Neural cell (in vitro differentiated cells): ENCODE measurements around the gene TENT5A. TPM values are rescaled to one million over a fixed set of nuclear protein-coding genes. Genes with fewer than 3 reads are reported as not detected.

ENCODE experiments used
- H2AFZ ChIP-seq: fragments of 200-600, 300-800 bp; sonication (generic), shearing (Covaris generic); 2 replicates; pipeline ENCODE4 v1.6.0; 2014; ENCODE audit warnings: low read depth, mild to moderate bottlenecking, antibody characterized with exemption, low read length, moderate library complexity
- H3F3A ChIP-seq: fragments of 200-600 bp; shearing (Covaris generic); 2 replicates; pipeline ENCODE4 v1.6.1; 2016; ENCODE audit warnings: mild to moderate bottlenecking, moderate library complexity, mixed read lengths, antibody characterized with exemption, low read length; ENCODE audit not compliant: insufficient read depth, poor library complexity, severe bottlenecking
- H3K27ac ChIP-seq: fragments of 200-600, 300-800 bp; sonication (generic), shearing (Covaris generic); 2 replicates; pipeline ENCODE4 v1.5.1; 2014; ENCODE audit warnings: mild to moderate bottlenecking, low read length, moderate library complexity
- H3K27me3 ChIP-seq: fragments of 300-800, 200-600 bp; sonication (generic), shearing (Covaris generic); 2 replicates; pipeline ENCODE4 v1.6.0; 2014; ENCODE audit warnings: mild to moderate bottlenecking, low read depth, low read length, moderate library complexity; ENCODE audit not compliant: insufficient read depth
- H3K36me3 ChIP-seq: fragments of 300-800, 200-600 bp; sonication (generic), shearing (Covaris generic); 2 replicates; pipeline ENCODE4 v1.5.1; 2014; ENCODE audit warnings: mild to moderate bottlenecking, antibody characterized with exemption, low read length, moderate library complexity; ENCODE audit not compliant: insufficient read depth
- H3K4me2 ChIP-seq: fragments of 300-800, 200-600 bp; sonication (generic), shearing (Covaris generic); 2 replicates; pipeline ENCODE4 v1.6.0; 2014; ENCODE audit warnings: mild to moderate bottlenecking, low read length
- H3K4me3 ChIP-seq: fragments of 300-800, 200-600 bp; sonication (generic), shearing (Covaris generic); 2 replicates; pipeline ENCODE4 v1.5.1; 2014; ENCODE audit warnings: mild to moderate bottlenecking, low read length, moderate library complexity
- H3K79me2 ChIP-seq: fragments of 200-600 bp; shearing (Covaris generic); replicated peaks from 2 replicates; pipeline ENCODE4 v1.6.0; 2014; ENCODE audit warnings: mild to moderate bottlenecking, low read length, moderate library complexity; ENCODE audit not compliant: insufficient read depth
- H3K9ac ChIP-seq: fragments of 300-800, 200-600 bp; sonication (generic), shearing (Covaris generic); 2 replicates; pipeline ENCODE4 v1.6.1; 2016; ENCODE audit warnings: mild to moderate bottlenecking, low read length, mixed read lengths
- H3K9me2 ChIP-seq: fragments of 200-600 bp; shearing (Covaris generic); 2 replicates; pipeline ENCODE4 v1.6.1; 2016; ENCODE audit warnings: mild to moderate bottlenecking, low read length, mixed read lengths; ENCODE audit not compliant: insufficient read depth
- H3K9me3 ChIP-seq: fragments of 200-600, 300-800 bp; sonication (generic), shearing (Covaris generic); 2 replicates; pipeline ENCODE4 v1.6.1; 2016; ENCODE audit warnings: mild to moderate bottlenecking, mixed run types, low read length, moderate library complexity, mixed read lengths
- H4K20me1 ChIP-seq: fragments of 200-600 bp; shearing (Covaris generic); 2 replicates; pipeline ENCODE4 v1.6.1; 2016; ENCODE audit warnings: mild to moderate bottlenecking, mixed run types; ENCODE audit not compliant: insufficient read depth
- EP300 ChIP-seq: fragments of 450-650 bp; conservative IDR thresholded peaks from 2 replicates; pipeline ENCODE4 v1.6.1; 2014; ENCODE audit warnings: antibody characterized with exemption, mild to moderate bottlenecking, moderate library complexity; ENCODE audit not compliant: poor library complexity, severe bottlenecking
- EZH2 ChIP-seq: fragments of 200-600, 300-800 bp; shearing (Covaris generic), sonication (generic); IDR thresholded peaks from 2 replicates; pipeline ENCODE4 v1.6.1; 2014; ENCODE audit warnings: antibody characterized with exemption, low read length, borderline replicate concordance, mild to moderate bottlenecking; ENCODE audit not compliant: insufficient read depth, poor library complexity, severe bottlenecking
- MXI1 ChIP-seq: fragments of 450-650 bp; conservative IDR thresholded peaks from 2 replicates; pipeline ENCODE4 v1.6.1; 2014; ENCODE audit warnings: antibody characterized with exemption, mild to moderate bottlenecking; ENCODE audit not compliant: poor library complexity, severe bottlenecking
- POLR2AphosphoS5 ChIP-seq: IDR thresholded peaks from 2 replicates; pipeline ENCODE4 v1.6.1; 2012
- RAD21 ChIP-seq: fragments of 450-650 bp; conservative IDR thresholded peaks from 2 replicates; pipeline ENCODE4 v1.6.1; 2014; ENCODE audit warnings: antibody characterized with exemption, mild to moderate bottlenecking, moderate library complexity
- SMC3 ChIP-seq: fragments of 450-650 bp; conservative IDR thresholded peaks from 2 replicates; pipeline ENCODE4 v1.6.1; 2014; ENCODE audit warnings: antibody characterized with exemption, mild to moderate bottlenecking, moderate library complexity; ENCODE audit not compliant: poor library complexity
- TAF1 ChIP-seq: IDR thresholded peaks from 2 replicates; pipeline ENCODE4 v1.6.1; 2012; ENCODE audit warnings: low read depth
- polyA plus RNA-seq: library from polyadenylated mRNA; depleted of rRNA; stranded (reverse); fragments of >200 nt; gene quantifications from 2 replicates; pipeline ENCODE4 v1.2.3, GENCODE V29; 2014
- TF ChIP-seq, protein P1 (sequence below): IDR thresholded peaks from 2 replicates; pipeline ENCODE4 v1.6.1; 2012; ENCODE audit warnings: borderline replicate concordance
- TF ChIP-seq, protein P2 (sequence below): fragments of 450-650 bp; IDR thresholded peaks from 2 replicates; pipeline ENCODE4 v1.5.1; 2014; ENCODE audit warnings: antibody characterized with exemption, mild to moderate bottlenecking, moderate library complexity; ENCODE audit not compliant: poor library complexity, severe bottlenecking

Gene TENT5A
- polyA plus RNA-seq, 1 donor from 2014 or later: 0.47 TPM

DNA sequence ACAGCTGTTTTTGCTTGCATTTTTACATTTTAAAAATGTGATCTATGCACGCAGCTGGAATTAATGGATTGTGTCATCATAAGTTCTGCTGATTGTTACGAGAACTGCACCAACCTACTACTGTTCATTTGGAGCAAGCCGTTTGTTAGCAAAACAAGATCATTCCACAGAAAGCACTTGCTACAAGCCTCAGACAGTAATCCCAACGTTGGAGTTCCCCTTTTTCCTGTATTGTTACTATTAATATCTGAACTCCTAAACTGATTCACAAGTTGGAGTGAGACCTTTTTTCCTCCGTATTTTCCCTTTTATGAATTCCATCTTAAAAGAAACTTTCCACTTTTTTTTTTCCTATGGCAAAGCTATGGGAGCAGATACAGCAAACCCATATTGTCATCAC is 3.5 kb downstream of the TENT5A start:
- peaks cover 32% of the 10 kb centered on the region for H3K27me3 ChIP-seq
- H3K4me3 ChIP-seq: no peak overlapping the region
- no peak overlapping the region for H3K9ac ChIP-seq
- H3K4me2 ChIP-seq: no peak overlapping the region
- no peak for TF ChIP-seq MXI1
- TF ChIP-seq, protein P1, sequence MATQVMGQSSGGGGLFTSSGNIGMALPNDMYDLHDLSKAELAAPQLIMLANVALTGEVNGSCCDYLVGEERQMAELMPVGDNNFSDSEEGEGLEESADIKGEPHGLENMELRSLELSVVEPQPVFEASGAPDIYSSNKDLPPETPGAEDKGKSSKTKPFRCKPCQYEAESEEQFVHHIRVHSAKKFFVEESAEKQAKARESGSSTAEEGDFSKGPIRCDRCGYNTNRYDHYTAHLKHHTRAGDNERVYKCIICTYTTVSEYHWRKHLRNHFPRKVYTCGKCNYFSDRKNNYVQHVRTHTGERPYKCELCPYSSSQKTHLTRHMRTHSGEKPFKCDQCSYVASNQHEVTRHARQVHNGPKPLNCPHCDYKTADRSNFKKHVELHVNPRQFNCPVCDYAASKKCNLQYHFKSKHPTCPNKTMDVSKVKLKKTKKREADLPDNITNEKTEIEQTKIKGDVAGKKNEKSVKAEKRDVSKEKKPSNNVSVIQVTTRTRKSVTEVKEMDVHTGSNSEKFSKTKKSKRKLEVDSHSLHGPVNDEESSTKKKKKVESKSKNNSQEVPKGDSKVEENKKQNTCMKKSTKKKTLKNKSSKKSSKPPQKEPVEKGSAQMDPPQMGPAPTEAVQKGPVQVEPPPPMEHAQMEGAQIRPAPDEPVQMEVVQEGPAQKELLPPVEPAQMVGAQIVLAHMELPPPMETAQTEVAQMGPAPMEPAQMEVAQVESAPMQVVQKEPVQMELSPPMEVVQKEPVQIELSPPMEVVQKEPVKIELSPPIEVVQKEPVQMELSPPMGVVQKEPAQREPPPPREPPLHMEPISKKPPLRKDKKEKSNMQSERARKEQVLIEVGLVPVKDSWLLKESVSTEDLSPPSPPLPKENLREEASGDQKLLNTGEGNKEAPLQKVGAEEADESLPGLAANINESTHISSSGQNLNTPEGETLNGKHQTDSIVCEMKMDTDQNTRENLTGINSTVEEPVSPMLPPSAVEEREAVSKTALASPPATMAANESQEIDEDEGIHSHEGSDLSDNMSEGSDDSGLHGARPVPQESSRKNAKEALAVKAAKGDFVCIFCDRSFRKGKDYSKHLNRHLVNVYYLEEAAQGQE: no peak
- H3F3A ChIP-seq: no peaks in the 10 kb centered on the region
- H4K20me1 ChIP-seq: no peaks in the 10 kb centered on the region
- H3K36me3 ChIP-seq: no peaks in the 10 kb centered on the region
- no peak overlapping the region for H2AFZ ChIP-seq
- no peaks in the 10 kb centered on the region for H3K79me2 ChIP-seq
- no peaks in the 10 kb centered on the region for H3K9me2 ChIP-seq
- H3K27ac ChIP-seq: no peak overlapping the region
- no peaks in the 10 kb centered on the region for H3K9me3 ChIP-seq

DNA sequence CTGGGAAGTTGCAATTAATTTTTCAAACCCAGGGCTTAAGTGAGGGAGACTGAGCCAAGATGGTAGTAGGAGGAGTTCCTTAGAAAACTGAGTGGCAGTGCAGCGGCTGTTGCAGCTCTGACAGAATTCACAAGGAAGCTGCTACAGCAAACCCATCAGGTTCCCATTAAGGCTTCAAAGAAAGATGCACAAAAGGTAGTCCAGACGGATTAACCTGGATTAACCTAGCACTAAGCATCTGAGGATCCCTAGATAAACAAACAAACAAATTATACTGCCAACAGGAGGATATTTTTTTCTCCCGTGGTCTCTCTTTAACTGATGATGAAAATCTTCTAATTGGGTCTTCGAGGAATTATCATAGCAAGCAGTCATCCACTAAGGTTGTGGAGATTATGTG is 5.2 kb downstream of the TENT5A start:
- H4K20me1 ChIP-seq: no peaks in the 10 kb centered on the region
- no peaks in the 10 kb centered on the region for H3K79me2 ChIP-seq
- H3K9me2 ChIP-seq: no peaks in the 10 kb centered on the region
- H3K27me3 ChIP-seq: peaks cover 24% of the 10 kb centered on the region
- no peaks in the 10 kb centered on the region for H3K36me3 ChIP-seq
- no peak overlapping the region for H3K4me2 ChIP-seq
- H3K9me3 ChIP-seq: no peaks in the 10 kb centered on the region
- no peak overlapping the region for H3K27ac ChIP-seq
- no peak overlapping the region for H3K4me3 ChIP-seq
- no peak for TF ChIP-seq EZH2
- no peak overlapping the region for H2AFZ ChIP-seq
- no peak overlapping the region for H3K9ac ChIP-seq
- no peaks in the 10 kb centered on the region for H3F3A ChIP-seq

DNA sequence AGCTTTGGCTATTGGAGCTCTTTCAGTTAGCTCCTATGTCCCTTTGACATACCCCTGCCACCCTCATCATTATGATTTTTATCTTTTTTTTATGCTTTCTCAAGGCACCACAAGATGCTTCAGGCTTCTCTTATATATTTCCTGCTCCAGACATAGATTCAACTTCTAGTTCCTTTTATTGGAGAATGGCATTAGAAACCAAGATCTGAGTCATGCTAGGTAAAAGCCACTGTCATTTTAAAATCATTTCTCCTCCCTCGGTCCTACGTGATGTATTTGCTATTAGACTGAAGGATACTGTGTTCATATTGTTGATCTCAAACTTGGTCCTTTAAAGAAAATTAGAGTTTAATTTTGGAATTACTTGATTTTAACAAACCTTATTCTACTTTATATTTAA is 8.3 kb downstream of the TENT5A start:
- H3K4me2 ChIP-seq: no peak overlapping the region

More for the DNA sequence above, 8.3 kb downstream of the TENT5A start:
- Histone ChIP-seq H3K36me3 (no peaks in the 10 kb centered on the region), H3K27ac (no peak overlapping the region), H3K79me2 (no peaks in the 10 kb centered on the region), H3K9me3 (no peaks in the 10 kb centered on the region), H3K9me2 (no peaks in the 10 kb centered on the region), H3K27me3 (no peaks in the 10 kb centered on the region), H3K4me3 (no peak overlapping the region), H3F3A (no peaks in the 10 kb centered on the region), H2AFZ (no peak overlapping the region), H4K20me1 (no peaks in the 10 kb centered on the region), H3K9ac (no peak overlapping the region)
- TF ChIP-seq SMC3: no peak
- TF ChIP-seq, protein P2, sequence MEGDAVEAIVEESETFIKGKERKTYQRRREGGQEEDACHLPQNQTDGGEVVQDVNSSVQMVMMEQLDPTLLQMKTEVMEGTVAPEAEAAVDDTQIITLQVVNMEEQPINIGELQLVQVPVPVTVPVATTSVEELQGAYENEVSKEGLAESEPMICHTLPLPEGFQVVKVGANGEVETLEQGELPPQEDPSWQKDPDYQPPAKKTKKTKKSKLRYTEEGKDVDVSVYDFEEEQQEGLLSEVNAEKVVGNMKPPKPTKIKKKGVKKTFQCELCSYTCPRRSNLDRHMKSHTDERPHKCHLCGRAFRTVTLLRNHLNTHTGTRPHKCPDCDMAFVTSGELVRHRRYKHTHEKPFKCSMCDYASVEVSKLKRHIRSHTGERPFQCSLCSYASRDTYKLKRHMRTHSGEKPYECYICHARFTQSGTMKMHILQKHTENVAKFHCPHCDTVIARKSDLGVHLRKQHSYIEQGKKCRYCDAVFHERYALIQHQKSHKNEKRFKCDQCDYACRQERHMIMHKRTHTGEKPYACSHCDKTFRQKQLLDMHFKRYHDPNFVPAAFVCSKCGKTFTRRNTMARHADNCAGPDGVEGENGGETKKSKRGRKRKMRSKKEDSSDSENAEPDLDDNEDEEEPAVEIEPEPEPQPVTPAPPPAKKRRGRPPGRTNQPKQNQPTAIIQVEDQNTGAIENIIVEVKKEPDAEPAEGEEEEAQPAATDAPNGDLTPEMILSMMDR: no peak
- TF ChIP-seq EP300: no peak
- TF ChIP-seq MXI1: no peak
- TF ChIP-seq RAD21: no peak
- TF ChIP-seq, protein P1: no peak
- no peak for TF ChIP-seq TAF1
- TF ChIP-seq EZH2: no peak
- no peak for TF ChIP-seq POLR2AphosphoS5
